Small intestine (tissue), 7 donors: Measurements from ENCODE around the gene OR5H15. TPM values are rescaled to one million over a fixed set of nuclear protein-coding genes. Genes with fewer than 3 reads are reported as not detected.

Experiments
- DNase-seq, 2 donors: peaks; one replicate each; pipeline versions ENCODE4 v3.0.0 to v3.0.0-alpha.2; 2013
- FAIRE-seq: peaks from 2 replicates; lab custom pipeline; 2012; peaks lifted over from hg19 to GRCh38; lab: Jason Lieb, UNC
- H3K27ac ChIP-seq, 3 donors: one replicate each; pipeline ENCODE4 v1.5.1; 2013; ENCODE audit warnings: low read length in 2 of 3, mild to moderate bottlenecking in 2 of 3, control low read depth in 1 of 3, inconsistent platforms in 1 of 3, low read depth in 1 of 3, moderate library complexity in 1 of 3
- H3K27me3 ChIP-seq, 3 donors: one replicate each; pipeline ENCODE4 v1.6.1; 2013; ENCODE audit warnings: low read length in 3 of 3, inconsistent platforms in 1 of 3; ENCODE audit not compliant: control insufficient read depth in 3 of 3, insufficient read depth in 3 of 3
- H3K36me3 ChIP-seq, 3 donors: one replicate each; pipeline ENCODE4 v1.6.1; 2013; ENCODE audit warnings: low read length in 3 of 3, inconsistent platforms in 1 of 3, low read depth in 1 of 3, mild to moderate bottlenecking in 1 of 3, moderate library complexity in 1 of 3; ENCODE audit not compliant: control insufficient read depth in 3 of 3, insufficient read depth in 2 of 3
- H3K4me1 ChIP-seq, 3 donors: one replicate each; pipeline ENCODE4 v1.6.1; 2013; ENCODE audit warnings: low read length in 2 of 3, inconsistent platforms in 1 of 3, low read depth in 1 of 3, mild to moderate bottlenecking in 1 of 3, moderate library complexity in 1 of 3; ENCODE audit not compliant: control insufficient read depth in 3 of 3, insufficient read depth in 2 of 3
- H3K4me3 ChIP-seq, 3 donors: one replicate each; pipeline ENCODE4 v1.5.1; 2013; ENCODE audit warnings: low read length in 3 of 3, control low read depth in 1 of 3, inconsistent platforms in 1 of 3, low read depth in 1 of 3, mild to moderate bottlenecking in 1 of 3, moderate library complexity in 1 of 3
- H3K9me3 ChIP-seq, 2 donors: one replicate each; pipeline ENCODE4 v1.6.1; 2013; ENCODE audit warnings: low read depth in 1 of 2, low read length in 1 of 2; ENCODE audit not compliant: control insufficient read depth in 2 of 2, insufficient read depth in 1 of 2
- WGBS, 3 donors: extraction: QIAGEN DNeasy Blood & Tissue Kit; methylation state at CpG; one replicate each; pipeline ENCODE4 v1.1.7; 2013; 5-methylcytosine and 5-hydroxymethylcytosine counted together
- polyA plus RNA-seq, 4 donors: library from polyadenylated mRNA; stranded (reverse) in 3 of 4; unstranded in 1 of 4; fragments of 200-250 nt in 3 of 4; fragments of 120-200 nt in 1 of 4; gene quantifications; one replicate each; pipeline versions ENCODE4 v1.2.1 to v1.2.3, GENCODE V29; 2013
- donor health status: healthy with polysubstance abuse.
- donor health status: control.
- donor health status: control.
- donor health status: Bipolar disorder and iron deficiency.
- donor health status: healthy.

Gene OR5H15
- polyA plus RNA-seq, 4 donors = not detected

GRCh38 chr3:98199020-98199419 lies 32.5 kb downstream of the OR5H15 start:
- Histone ChIP-seq H3K36me3 (no peaks in the 10 kb centered on the region), H3K4me3 (no peak overlapping the region), H3K4me1 (no peaks in the 10 kb centered on the region), H3K27ac (no peak overlapping the region), H3K27me3 (no peaks in the 10 kb centered on the region), H3K9me3 (no peaks in the 10 kb centered on the region)
- FAIRE-seq = no peak
- 60 to 75% (median 70%) methylated on average over 1 of the region's 1 CpG for WGBS, 3 donors
- no peak for DNase-seq

DNA sequence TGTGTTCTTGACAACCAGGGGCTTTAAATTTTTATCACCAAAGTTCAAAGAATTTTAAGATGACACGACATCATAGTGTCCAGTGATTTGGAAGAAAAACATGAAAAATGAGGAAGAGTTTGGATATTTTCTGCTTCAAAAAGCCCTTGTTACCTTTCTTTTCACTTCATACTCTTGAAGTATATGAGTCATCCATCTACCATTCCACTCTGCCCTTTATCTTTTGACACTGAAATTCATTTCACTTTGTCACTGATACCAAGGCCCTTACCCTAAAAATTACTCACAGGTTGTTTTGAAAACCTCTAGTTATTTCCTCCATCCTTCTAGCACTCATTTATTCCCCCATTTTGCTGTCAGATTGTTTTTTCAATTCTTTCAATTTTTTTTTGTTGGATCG lies 42.7 kb downstream of the OR5H15 start:
- FAIRE-seq = no peak
- Histone ChIP-seq H3K27ac (no peak overlapping the region), H3K27me3 (no peaks in the 10 kb centered on the region)

GRCh38 chr3:98213276-98213675 lies 46.8 kb downstream of the OR5H15 start:
- no peaks in the 10 kb centered on the region for H3K36me3 ChIP-seq
- H3K27me3 ChIP-seq = no peaks in the 10 kb centered on the region
- no peak overlapping the region for H3K4me3 ChIP-seq
- FAIRE-seq (no peak), DNase-seq (no peak)
- WGBS, 3 donors = 31 to 41% (median 40%) methylated on average over 7 of the region's 7 CpGs
- H3K4me1 ChIP-seq = no peaks in the 10 kb centered on the region
- H3K9me3 ChIP-seq = no peaks in the 10 kb centered on the region
- no peak overlapping the region for H3K27ac ChIP-seq

More for the DNA sequence above, 42.7 kb downstream of the OR5H15 start:
- H3K9me3 ChIP-seq = no peaks in the 10 kb centered on the region
- no peak for DNase-seq
- H3K4me1 ChIP-seq = no peaks in the 10 kb centered on the region
- H3K36me3 ChIP-seq = no peaks in the 10 kb centered on the region
- 85 to 88% (median 88%) methylated on average over 2 of the region's 2 CpGs for WGBS, 3 donors
- no peak overlapping the region for H3K4me3 ChIP-seq

- Histone ChIP-seq H3K4me1 (no peaks in the 10 kb centered on the region), H3K9me3 (no peaks in the 10 kb centered on the region), H3K4me3 (no peak overlapping the region), H3K27ac (no peak overlapping the region), H3K27me3 (no peaks in the 10 kb centered on the region), H3K36me3 (no peaks in the 10 kb centered on the region)
- no peak for FAIRE-seq
- DNase-seq = no peak
- WGBS, 3 donors = 63 to 69% (median 63%) methylated on average over 3 of the region's 3 CpGs
Measured at GRCh38 chr3:98215051-98215450, 48.6 kb downstream of the OR5H15 start.

Other genes starting within 250 kb of the OR5H15 start
- 10 to 100 TPM in 2 of 4 donors, 1 to 10 TPM in 2; 5.6 to 26.4 (median 10.6) TPM for gene RIOX2, start 194.3 kb upstream of the OR5H15 start, polyA plus RNA-seq
- gene GABRR3, start 131.4 kb upstream of the OR5H15 start, polyA plus RNA-seq = not detected
- gene OR5AC2, start 79.5 kb upstream of the OR5H15 start, polyA plus RNA-seq = not detected
- not detected for gene OR5H1, start 36.0 kb upstream of the OR5H15 start, polyA plus RNA-seq
- not detected for gene OR5H14, start 19.2 kb upstream of the OR5H15 start, polyA plus RNA-seq
- not detected for gene OR5H6, start 97.5 kb downstream of the OR5H15 start, polyA plus RNA-seq
- not detected for gene OR5H2, start 115.8 kb downstream of the OR5H15 start, polyA plus RNA-seq
- gene OR5K4, start 187.2 kb downstream of the OR5H15 start, polyA plus RNA-seq = not detected
- not detected for gene OR5K3, start 224.0 kb downstream of the OR5H15 start, polyA plus RNA-seq